ENCODE measurements around the gene NPIPA7.
"Not testable (repeated sequence)": the region's sequence is repeated elsewhere in the genome, so short reads cannot be mapped to it uniquely, and the experiment has no call there.

Gene NPIPA7

DNA sequence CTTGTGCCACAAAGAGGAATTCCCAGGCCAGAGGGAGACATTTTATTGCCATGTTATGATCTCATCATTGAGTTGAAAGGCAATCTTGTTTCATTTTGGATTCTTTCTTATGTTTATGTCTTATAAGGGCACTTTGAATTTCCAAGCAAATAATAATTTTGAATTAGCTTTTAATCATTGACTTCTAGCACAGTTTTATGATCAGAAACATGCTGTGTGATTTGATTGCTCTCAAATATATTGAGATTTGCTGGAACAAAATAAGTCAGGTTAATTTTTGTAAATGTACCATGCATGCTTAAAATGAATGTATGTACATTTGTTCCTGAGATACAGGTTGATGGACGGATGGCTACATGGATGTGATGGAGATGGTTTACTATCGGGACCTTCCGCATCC is at the start of gene NPIPA7:
TSS of gene NPIPA7 (plus strand) at position 301 of the 400 bp plus-strand sequence. CDS start 105 bp downstream, outside the sequence.
- H3K4me3 ChIP-seq (ENCODE audit: low read length); DNase-seq (ENCODE audit: low read depth): not testable (repeated sequence)

DNA sequence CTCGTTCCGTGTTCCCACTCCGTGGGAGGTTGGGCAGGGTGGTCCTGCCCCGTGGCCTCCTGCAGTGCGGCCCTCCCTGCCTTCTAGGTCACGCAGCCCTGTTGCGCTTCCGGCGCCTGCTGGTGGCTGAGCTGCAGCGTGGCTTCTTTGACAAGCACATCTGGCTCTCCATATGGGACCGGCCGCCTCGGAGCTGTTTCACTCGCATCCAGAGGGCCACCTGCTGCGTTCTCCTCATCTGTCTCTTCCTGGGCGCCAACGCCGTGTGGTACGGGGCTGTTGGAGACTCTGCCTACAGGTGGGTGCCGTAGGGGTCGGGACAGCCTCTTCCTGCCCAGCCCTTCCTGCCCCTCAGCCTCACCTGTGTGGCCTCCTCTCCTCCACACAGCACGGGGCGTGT is 47.5 kb upstream of the NPIPA7 start:
- not testable (repeated sequence) for H3K4me3 ChIP-seq (ENCODE audit: low read length); DNase-seq (ENCODE audit: low read depth)

DNA sequence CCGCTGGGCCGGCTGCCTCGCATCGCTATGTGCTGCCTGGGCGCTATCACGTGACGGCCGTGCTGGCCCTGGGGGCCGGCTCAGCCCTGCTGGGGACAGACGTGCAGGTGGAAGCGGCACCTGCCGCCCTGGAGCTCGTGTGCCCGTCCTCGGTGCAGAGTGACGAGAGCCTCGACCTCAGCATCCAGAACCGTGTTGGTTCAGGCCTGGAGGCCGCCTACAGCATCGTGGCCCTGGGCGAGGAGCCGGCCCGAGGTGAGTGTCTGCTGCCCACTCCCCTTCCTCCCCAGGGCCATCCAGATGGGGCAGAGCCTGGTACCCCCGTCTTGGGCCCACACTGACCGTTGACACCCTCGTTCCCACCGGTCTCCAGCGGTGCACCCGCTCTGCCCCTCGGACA is 21.4 kb upstream of the NPIPA7 start:
- H3K4me3 ChIP-seq (ENCODE audit: low read length); DNase-seq (ENCODE audit: low read depth): not testable (repeated sequence)

DNA sequence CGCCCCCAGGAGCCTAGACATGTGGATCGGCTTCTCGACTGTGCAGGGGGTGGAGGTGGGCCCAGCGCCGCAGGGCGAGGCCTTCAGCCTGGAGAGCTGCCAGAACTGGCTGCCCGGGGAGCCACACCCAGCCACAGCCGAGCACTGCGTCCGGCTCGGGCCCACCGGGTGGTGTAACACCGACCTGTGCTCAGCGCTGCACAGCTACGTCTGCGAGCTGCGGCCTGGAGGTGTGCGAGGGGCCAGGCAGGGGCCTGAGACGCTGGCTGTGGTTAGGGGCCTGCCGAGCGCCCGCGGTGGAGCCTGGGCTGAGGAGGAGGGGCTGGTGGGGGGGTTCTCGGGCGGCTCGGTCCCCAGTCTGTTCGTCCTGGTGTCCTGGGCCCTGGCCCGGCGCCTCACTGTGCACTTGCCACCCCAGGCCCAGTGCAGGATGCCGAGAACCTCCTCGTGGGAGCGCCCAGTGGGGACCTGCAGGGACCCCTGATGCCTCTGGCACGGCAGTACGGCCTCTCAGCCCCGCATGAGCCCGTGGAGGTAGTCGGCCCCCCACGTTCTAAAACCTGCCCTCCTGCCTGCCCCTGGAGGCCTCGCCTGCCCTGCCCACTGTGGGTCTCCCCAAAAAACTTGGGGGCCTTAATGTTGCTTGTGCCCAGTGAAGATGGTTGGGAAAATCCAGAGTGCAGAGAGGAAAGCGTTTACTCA is 20.2 kb upstream of the NPIPA7 start:
- not testable (repeated sequence) for H3K4me3 ChIP-seq (ENCODE audit: low read length); DNase-seq (ENCODE audit: low read depth)

DNA sequence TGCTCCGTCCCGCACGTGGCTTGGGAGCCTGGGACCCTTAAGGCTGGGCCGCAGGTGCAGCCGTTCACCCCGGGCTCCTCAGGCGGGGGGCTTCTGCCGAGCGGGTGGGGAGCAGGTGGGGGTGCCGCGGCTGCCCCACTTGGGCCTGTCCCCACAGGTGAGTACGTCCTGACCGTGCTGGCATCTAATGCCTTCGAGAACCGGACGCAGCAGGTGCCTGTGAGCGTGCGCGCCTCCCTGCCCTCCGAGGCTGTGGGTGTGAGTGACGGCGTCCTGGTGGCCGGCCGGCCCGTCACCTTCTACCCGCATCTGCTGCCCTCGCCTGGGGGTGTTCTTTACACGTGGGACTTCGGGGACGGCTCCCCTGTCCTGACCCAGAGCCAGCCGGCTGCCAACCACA is 15.3 kb upstream of the NPIPA7 start:
- H3K4me3 ChIP-seq (ENCODE audit: low read length); DNase-seq (ENCODE audit: low read depth): not testable (repeated sequence)

DNA sequence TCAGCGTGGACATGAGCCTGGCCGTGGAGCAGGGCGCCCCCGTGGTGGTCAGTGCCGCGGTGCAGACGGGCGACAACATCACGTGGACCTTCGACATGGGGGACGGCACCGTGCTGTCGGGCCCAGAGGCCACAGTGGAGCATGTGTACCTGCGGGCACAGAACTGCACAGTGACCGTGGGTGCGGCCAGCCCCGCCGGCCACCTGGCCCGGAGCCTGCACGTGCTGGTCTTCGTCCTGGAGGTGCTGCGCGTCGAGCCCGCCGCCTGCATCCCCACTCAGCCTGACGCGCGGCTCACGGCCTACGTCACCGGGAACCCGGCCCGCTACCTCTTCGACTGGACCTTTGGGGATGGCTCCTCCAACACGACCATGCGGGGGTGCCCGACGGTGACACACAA is 14.8 kb upstream of the NPIPA7 start:
- not testable (repeated sequence) for H3K4me3 ChIP-seq (ENCODE audit: low read length); DNase-seq (ENCODE audit: low read depth)

DNA sequence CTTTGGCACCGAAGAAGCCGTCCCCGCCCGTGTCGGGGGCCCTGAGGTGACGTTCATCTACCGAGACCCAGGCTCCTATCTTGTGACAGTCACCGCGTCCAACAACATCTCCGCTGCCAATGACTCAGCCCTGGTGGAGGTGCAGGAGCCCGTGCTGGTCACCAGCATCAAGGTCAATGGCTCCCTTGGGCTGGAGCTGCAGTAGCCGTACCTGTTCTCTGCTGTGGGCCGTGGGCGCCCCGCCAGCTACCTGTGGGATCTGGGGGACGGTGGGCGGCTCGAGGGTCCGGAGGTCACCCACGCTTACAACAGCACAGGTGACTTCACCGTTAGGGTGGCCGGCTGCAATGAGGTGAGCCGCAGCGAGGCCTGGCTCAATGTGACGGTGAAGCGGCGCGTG is 14.2 kb upstream of the NPIPA7 start:
- not testable (repeated sequence) for H3K4me3 ChIP-seq (ENCODE audit: low read length); DNase-seq (ENCODE audit: low read depth)

DNA sequence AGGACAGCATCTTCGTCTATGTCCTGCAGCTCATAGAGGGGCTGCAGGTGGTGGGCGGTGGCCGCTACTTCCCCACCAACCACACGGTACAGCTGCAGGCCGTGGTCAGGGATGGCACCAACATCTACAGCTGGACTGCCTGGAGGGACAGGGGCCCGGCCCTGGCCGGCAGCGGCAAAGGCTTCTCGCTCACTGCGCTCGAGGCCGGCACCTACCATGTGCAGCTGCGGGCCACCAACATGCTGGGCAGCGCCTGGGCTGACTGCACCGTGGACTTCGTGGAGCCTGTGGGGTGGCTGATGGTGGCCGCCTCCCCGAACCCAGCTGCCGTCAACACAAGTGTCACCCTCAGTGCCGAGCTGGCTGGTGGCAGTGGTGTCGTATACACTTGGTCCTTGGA is 13.6 kb upstream of the NPIPA7 start:
- H3K4me3 ChIP-seq (ENCODE audit: low read length); DNase-seq (ENCODE audit: low read depth): not testable (repeated sequence)

DNA sequence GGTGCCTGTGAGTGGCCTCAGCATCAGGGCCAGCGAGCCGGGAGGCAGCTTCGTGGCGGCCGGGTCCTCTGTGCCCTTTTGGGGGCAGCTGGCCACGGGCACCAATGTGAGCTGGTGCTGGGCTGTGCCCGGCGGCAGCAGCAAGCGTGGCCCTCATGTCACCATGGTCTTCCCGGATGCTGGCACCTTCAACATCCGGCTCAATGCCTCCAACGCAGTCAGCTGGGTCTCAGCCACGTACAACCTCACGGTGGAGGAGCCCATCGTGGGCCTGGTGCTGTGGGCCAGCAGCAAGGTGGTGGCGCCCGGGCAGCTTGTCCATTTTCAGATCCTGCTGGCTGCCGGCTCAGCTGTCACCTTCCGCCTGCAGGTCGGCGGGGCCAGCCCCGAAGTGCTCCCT is 13.1 kb upstream of the NPIPA7 start:
- not testable (repeated sequence) for DNase-seq (ENCODE audit: low read depth); H3K4me3 ChIP-seq (ENCODE audit: low read length)

DNA sequence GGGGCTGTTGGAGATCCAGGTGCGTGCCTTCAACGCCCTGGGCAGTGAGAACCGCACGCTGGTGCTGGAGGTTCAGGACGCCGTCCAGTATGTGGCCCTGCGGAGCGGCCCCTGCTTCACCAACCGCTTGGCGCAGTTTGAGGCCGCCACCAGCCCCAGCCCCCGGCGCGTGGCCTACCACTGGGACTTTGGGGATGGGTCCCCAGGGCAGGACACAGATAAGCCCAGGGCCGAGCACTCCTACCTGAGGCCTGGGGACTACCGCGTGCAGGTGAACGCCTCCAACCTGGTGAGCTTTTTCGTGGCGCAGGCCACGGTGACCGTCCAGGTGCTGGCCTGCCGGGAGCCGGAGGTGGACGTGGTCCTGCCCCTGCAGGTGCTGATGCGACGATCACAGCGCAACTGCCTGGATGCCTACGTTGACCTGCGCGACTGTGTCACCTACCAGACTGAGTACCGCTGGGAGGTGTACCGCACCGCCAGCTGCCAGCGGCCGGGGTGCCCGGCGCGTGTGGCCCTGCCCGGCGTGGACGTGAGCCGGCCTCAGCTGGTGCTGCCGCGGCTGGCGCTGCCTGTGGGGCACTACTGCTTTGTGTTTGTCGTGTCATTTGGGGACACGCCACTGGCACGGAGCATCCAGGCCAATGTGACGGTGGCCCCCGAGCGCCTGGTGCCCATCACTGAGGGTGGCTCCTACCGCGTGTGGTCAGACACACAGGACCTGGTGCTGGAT is 12.2 kb upstream of the NPIPA7 start:
- not testable (repeated sequence) for DNase-seq (ENCODE audit: low read depth); H3K4me3 ChIP-seq (ENCODE audit: low read length)

DNA sequence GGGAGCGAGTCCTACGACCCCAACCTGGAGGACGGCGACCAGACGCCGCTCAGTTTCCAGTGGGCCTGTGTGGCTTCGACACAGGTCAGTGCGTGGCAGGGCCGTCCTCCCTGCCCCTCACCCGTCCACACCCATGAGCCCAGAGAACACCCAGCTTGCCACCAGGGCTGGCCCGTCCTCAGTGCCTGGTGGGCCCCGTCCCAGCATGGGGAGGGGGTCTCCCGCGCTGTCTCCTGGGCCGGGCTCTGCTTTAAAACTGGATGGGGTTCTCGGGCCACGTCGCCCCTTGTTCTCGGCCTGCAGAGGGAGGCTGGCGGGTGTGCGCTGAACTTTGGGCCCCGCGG is 11.7 kb upstream of the NPIPA7 start:
- not testable (repeated sequence) for H3K4me3 ChIP-seq (ENCODE audit: low read length); DNase-seq (ENCODE audit: low read depth)

DNA sequence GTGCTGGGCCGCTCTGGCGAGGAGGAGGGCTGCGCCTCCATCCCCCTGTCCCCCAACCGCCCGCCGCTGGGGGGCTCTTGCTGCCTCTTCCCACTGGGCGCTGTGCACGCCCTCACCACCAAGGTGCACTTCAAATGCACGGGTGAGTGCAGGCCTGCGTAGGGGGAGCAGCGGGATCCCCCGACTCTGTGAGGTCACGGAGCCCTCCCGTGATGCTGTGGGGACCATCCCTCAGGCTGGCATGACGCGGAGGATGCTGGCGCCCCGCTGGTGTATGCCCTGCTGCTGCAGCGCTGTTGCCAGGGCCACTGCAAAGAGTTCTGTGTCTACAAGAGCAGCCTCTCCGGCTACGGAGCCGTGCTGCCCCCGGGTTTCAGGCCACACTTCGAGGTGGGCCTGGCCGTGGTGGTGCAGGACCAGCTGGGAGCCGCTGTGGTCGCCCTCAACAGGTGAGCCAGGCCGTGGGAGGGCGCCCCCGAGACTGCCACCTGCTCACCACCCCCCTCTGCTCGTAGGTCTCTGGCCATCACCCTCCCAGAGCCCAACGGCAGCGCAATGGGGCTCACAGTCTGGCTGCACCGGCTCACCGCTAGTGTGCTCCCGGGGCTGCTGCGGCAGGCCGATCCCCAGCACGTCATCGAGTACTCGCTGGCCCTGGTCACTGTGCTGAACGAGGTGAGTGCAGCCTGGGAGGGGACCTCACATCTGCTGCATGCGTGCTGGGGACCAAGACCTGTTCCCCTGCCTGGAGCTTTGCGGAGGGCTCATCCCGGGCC is 9.7 kb upstream of the NPIPA7 start:
- H3K4me3 ChIP-seq (ENCODE audit: low read length); DNase-seq (ENCODE audit: low read depth): not testable (repeated sequence)

DNA sequence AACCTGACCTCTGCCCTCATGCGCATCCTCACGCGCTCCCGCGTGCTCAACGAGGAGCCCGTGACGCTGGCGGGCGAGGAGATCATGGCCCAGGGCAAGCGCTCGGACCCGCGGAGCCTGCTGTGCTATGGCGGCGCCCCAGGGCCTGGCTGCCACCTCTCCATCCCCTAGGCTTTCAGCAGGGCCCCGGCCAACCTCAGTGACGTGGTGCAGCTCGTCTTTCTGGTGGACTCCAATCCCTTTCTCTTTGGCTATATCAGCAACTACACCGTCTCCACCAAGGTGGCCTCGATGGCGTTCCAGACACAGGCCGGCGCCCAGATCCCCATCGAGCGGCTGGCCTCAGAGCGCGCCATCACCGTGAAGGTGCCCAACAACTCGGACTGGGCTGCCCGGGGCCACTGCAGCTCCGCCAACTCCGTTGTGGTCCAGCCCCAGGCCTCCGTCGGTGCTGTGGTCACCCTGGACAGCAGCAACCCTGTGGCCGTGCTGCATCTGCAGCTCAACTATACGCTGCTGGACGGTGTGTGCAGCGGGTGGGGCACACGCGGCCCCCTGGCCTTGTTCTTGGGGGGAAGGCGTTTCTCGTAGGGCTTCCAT is 7.7 kb upstream of the NPIPA7 start:
- not testable (repeated sequence) for H3K4me3 ChIP-seq (ENCODE audit: low read length); DNase-seq (ENCODE audit: low read depth)

DNA sequence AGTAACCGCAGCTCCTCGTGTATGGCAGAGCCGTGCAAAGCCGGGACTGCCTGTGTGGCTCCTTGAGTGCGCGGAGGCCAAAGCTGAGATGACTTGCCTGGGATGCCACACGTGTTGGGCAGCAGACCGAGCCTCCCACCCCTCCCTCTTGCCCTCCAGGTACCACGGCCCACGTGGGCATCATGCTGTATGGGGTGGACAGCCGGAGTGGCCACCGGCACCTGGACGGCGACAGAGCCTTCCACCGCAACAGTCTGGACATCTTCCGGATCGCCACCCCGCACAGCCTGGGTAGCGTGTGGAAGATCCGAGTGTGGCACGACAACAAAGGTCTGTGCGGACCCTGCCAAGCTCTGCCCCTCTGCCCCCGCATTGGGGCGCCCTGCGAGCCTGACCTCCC is 4.7 kb upstream of the NPIPA7 start:
- DNase-seq (ENCODE audit: low read depth); H3K4me3 ChIP-seq (ENCODE audit: low read length): not testable (repeated sequence)

DNA sequence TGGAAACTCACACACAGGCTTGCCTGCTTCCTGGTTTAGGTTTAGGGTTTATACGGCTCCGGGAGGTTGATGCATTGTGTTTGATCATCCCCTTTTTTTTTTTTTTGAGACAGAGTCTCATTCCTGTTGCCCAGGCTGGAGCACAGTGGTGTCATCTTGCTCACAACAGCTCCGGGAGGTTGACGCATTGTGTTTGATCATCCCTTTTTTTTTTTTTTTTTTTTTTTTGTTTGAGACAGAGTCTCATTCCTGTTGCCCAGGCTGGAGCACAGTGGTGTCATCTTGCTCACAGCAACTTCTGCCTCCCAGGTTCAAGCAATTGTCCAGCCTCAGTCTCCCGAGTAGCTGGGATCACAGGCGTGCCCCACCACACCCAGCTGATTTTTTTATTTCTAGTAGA is 20.7 kb downstream of the NPIPA7 start:
- not testable (repeated sequence) for H3K4me3 ChIP-seq (ENCODE audit: low read length); DNase-seq (ENCODE audit: low read depth)

DNA sequence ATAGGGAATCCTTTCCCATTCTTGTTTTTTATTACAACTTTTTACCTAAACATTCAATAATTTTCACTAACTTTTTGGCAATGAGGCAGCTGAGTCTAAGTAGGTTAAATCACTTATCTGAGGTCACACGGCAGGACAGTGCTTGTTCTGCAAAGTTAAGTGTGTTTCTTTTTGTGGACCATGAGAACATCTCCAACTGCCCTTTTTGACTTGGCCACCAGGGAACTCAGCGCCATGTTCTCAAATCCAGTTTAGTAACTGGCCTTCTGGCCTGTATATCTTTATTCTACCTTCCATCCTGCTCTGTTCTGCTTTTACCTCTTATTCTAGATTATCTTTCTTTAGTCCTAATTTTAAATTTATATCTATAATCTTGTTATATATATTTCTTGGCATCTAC is 23.4 kb downstream of the NPIPA7 start:
- DNase-seq (ENCODE audit: low read depth); H3K4me3 ChIP-seq (ENCODE audit: low read length): not testable (repeated sequence)

DNA sequence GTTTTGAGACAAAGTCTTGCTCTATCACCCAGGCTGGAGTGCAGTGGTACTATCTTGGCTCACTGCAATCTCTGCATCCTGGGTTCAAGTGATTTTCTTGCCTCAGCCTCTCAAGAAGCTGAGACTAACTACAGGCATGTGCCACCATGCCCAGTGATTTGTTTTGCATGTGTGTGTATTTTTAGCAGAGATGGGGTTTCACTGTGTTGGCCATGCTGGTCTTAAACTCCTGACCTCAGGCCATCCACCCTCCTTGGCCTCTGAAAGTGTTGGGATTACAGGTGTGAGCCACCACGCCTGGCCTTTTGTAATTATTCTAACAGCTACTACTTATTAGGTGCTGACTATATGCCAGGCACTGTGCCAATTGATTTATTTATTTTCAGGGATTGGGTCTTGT is 25.3 kb downstream of the NPIPA7 start:
- not testable (repeated sequence) for H3K4me3 ChIP-seq (ENCODE audit: low read length); DNase-seq (ENCODE audit: low read depth)

DNA sequence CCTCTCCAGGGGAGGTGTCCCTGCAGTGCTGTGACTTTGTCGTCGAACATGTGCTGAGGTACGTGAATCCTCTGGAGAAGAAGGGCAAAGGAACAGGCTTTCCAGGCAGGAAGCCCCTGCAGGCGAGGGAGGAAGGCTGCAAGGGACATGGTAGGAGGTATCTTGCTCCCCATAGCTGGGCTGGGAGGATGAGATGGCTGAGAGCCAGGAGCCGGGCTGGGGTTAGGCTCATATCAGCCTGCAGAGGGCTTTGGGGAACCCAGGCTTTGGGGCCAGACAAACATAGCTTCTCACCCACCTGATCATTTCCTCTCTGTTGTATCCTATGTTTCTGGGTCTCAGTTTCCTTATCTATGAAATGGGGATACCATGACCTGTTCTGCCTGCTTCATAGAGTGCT is 26.5 kb downstream of the NPIPA7 start:
- H3K4me3 ChIP-seq (ENCODE audit: low read length); DNase-seq (ENCODE audit: low read depth): not testable (repeated sequence)

DNA sequence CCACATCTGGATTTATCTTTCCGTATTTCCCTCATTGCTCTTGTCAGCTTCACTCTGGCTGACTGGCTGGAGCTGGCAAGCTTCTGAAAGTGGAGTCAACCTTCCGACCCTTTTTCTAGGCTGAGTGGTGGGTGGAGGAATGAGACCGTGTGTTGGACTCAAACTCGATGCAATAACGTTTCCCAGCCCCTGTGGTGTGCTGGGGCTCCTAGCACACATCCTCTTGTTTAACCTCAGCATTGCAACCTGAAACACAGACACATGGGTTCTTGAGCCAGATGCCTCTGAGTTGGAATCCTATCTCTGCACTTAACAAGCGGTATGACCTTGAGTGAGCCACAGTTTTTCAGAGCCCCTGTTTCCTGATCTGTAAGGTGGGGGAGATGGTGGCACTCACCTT is 29.5 kb downstream of the NPIPA7 start:
- DNase-seq (ENCODE audit: low read depth); H3K4me3 ChIP-seq (ENCODE audit: low read length): not testable (repeated sequence)

DNA sequence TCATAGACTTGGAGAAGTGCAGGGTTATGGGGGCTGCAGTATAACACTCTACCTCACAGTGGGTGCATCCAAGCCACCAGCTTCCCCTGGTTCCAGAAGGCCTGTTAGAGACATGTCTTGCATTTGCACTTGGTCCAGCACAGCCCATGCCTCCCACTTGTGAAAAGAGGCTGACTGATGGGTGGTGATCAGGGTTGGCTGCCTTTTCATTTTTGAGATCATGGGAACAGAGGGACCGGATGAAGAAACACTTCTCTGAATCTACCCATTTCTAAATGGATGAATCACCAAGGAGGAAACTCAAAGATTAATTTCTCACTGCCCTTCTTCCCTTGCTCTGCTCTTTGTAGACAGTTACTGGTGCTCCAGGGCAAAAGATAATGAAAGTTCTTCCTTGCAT is 34.8 kb downstream of the NPIPA7 start:
- not testable (repeated sequence) for H3K4me3 ChIP-seq (ENCODE audit: low read length); DNase-seq (ENCODE audit: low read depth)

All from AG10803 (cell line).